Neutrophil (primary cell): Measurements from ENCODE around the gene UBE2H.

ENCODE experiments used
- H3K27ac ChIP-seq: fragments of 200-600 bp; sonication (generic); 2 replicates; pipeline ENCODE4 v1.5.1; 2016; ENCODE audit warnings: mild to moderate bottlenecking, moderate library complexity
- H3K27me3 ChIP-seq: fragments of 200-600 bp; sonication (generic); 2 replicates; pipeline ENCODE4 v1.6.0; 2016; ENCODE audit warnings: mild to moderate bottlenecking
- H3K36me3 ChIP-seq: fragments of 200-600 bp; sonication (generic); 2 replicates; pipeline ENCODE4 v1.5.1; 2017
- H3K4me1 ChIP-seq, 2 experiments: fragments of 200-600 bp in 1 of 2; sonication (generic) in 1 of 2; 1 replicate in 1 of 2; 2 replicates in 1 of 2; pipeline versions ENCODE4 v1.5.1 to v1.6.1; 2013 to 2016; ENCODE audit warnings: low read depth in 1 of 2, low read length in 1 of 2, mild to moderate bottlenecking in 1 of 2, moderate library complexity in 1 of 2; ENCODE audit not compliant: control insufficient read depth in 1 of 2, insufficient read depth in 1 of 2
- H3K4me3 ChIP-seq, 2 experiments: fragments of 200-600 bp in 1 of 2; sonication (generic) in 1 of 2; 1 replicate in 1 of 2; 2 replicates in 1 of 2; pipeline ENCODE4 v1.5.1; 2013 to 2016; ENCODE audit warnings: low read depth in 1 of 2, low read length in 1 of 2, mild to moderate bottlenecking in 1 of 2, moderate library complexity in 1 of 2
- H3K9me3 ChIP-seq: fragments of 200-600 bp; sonication (generic); 2 replicates; pipeline ENCODE4 v1.5.1; 2016
- CTCF ChIP-seq: fragments of 200-600 bp; sonication (generic); IDR thresholded peaks from 2 replicates; pipeline ENCODE4 v1.5.1; 2016; ENCODE audit warnings: antibody characterized with exemption

Gene UBE2H

GRCh38 chr7:129906700-129907099 lies 46.1 kb downstream of the UBE2H start:
- Histone ChIP-seq H3K4me3 (no peak overlapping the region), H3K4me1 (peaks cover 0 to 5% of the 10 kb centered on the region in 2 experiments), H3K27ac (no peak overlapping the region), H3K36me3 (peaks cover 8% of the 10 kb centered on the region), H3K9me3 (no peaks in the 10 kb centered on the region), H3K27me3 (no peaks in the 10 kb centered on the region)
- no peak for TF ChIP-seq CTCF

DNA sequence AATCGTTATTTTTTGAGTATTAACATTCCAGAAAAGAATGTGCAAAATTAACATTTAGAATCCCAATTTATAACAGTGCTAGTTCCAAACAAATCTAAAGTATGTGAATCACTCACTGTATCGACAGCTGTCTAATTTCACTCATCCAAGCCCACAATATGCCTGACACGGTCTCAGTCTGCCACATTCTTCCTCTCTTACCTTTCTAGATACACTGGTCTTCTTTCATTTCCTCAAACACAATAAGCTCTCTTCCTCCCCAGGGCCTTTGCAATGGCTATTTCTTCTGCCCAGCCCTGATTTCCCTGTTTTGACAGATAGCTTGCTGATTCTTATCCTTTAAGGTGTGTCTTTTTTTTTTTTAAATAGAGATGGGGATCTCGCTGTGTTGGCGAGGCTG lies 48.8 kb downstream of the UBE2H start:
- Histone ChIP-seq H3K4me1 (peaks cover 0 to 5% of the 10 kb centered on the region in 2 experiments), H3K36me3 (peaks cover 12% of the 10 kb centered on the region)

DNA sequence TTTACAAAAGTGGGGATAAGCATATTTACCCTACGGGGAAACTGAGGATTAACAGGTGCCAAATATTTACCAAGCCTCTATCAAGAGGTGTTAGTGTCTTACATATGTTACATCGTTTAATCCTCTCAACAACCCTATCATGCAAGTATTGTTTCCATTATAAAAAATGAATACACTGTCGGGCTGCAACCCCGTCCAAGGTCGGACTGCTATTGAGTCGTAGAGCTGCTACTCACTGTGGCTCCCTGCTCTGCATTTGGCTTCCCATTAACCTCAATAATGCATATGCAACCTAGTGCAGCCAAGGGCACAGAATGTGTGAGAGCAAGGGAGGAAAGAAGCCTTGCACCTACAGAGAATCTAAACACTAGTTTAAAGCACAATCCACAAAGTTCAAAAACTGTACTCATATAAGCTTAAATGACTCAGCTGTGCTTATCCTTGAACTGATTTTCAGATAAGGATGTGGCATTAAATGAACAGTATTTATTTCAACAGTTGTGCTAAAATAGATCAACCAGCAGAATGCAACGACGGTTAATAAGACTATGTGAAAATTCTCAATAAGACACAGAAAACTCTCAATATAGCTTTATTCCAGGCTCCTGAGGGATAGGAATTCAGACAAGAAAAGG lies 49.9 kb downstream of the UBE2H start:
- TF ChIP-seq CTCF, result no peak
- H3K4me3 ChIP-seq, result no peak overlapping the region
- H3K36me3 ChIP-seq, result peaks cover 12% of the 10 kb centered on the region
- H3K27me3 ChIP-seq, result no peaks in the 10 kb centered on the region
- H3K9me3 ChIP-seq, result no peaks in the 10 kb centered on the region
- peaks cover 0 to 5% of the 10 kb centered on the region in 2 experiments for H3K4me1 ChIP-seq
- H3K27ac ChIP-seq, result no peak overlapping the region

More for the DNA sequence above, 48.8 kb downstream of the UBE2H start:
- Histone ChIP-seq H3K9me3 (no peaks in the 10 kb centered on the region), H3K27me3 (no peaks in the 10 kb centered on the region), H3K27ac (no peak overlapping the region), H3K4me3 (no peak overlapping the region)
- no peak for TF ChIP-seq CTCF

DNA sequence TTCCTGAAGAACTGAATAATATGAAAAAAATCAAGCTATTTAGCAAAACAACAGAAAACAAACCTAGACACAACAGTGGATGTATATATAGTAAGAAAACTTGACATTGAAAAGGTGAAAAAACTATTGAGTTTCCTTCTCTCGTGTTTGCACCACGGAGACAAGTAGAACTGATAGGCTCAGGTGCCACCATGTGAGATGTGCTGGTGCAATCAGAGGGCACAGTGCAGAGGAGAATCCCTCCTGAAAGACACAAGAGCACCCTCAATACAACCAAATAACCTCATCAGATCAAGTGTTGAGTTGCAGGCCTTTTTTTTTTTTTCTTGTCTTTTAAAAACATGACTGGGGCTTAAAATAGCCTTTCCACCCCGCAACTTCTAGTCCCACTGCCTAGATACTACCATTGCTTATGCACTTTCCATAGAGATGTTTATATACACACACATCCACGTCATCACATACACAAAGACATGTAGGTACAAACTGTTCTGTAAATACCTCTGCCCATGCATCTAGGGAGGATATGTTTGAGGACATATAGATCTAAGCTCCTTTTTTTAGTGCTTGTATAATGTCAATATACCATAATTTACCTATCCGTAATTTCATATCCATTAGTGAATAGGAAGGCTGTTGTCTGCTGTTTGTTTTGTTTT lies 54.1 kb downstream of the UBE2H start:
- Histone ChIP-seq H3K27ac (no peak overlapping the region), H3K4me1 (no peaks in the 10 kb centered on the region)
- TF ChIP-seq CTCF, result no peak

GRCh38 chr7:129898007-129898406 lies 54.8 kb downstream of the UBE2H start:
- Histone ChIP-seq H3K27me3 (no peaks in the 10 kb centered on the region), H3K27ac (no peak overlapping the region), H3K4me3 (no peak overlapping the region), H3K36me3 (peaks cover 16% of the 10 kb centered on the region), H3K9me3 (no peaks in the 10 kb centered on the region), H3K4me1 (no peaks in the 10 kb centered on the region)
- TF ChIP-seq CTCF, result no peak

More for the DNA sequence above, 54.1 kb downstream of the UBE2H start:
- no peak overlapping the region for H3K4me3 ChIP-seq
- peaks cover 16% of the 10 kb centered on the region for H3K36me3 ChIP-seq
- H3K9me3 ChIP-seq, result no peaks in the 10 kb centered on the region
- no peaks in the 10 kb centered on the region for H3K27me3 ChIP-seq
